M059J (cell line): ENCODE measurements around the gene SYT6. TPM values are rescaled to one million over a fixed set of nuclear protein-coding genes. Genes with fewer than 3 reads are reported as not detected.

Experiments used
- DNase-seq: peaks from one replicate; pipeline ENCODE4 v3.0.0-alpha.2; 2012; ENCODE audit warnings: low read depth
- total RNA-seq: library from RNA; depleted of rRNA; stranded (reverse); fragments of >200 nt; shearing (Covaris generic); gene quantifications from 2 replicates; pipeline ENCODE4 v1.2.3, GENCODE V29; 2014

SYT6 gene
- total RNA-seq, 1 experiment from 2014 or later: not detected

GRCh38 chr1:114154146-114154962, 685 bp upstream of the SYT6 start:
- peak; percentile 20 for DNase-seq

- DNase-seq: peak; percentile 21
These were observed 985 bp downstream of the SYT6 start for GRCh38 chr1:114152508-114153260.

GRCh38 chr1:114152089-114152507, 1.6 kb downstream of the SYT6 start:
- DNase-seq: no peak

- no peak for DNase-seq
These were observed 3.7 kb downstream of the SYT6 start for GRCh38 chr1:114150016-114150415.

- no peak for DNase-seq
These were observed 4.5 kb downstream of the SYT6 start for GRCh38 chr1:114149211-114149610.

GRCh38 chr1:114145504-114146151, 8.0 kb downstream of the SYT6 start:
- no peak for DNase-seq

GRCh38 chr1:114144016-114144415, 9.7 kb downstream of the SYT6 start:
- no peak for DNase-seq

GRCh38 chr1:114139540-114139939, 14.1 kb downstream of the SYT6 start:
- no peak for DNase-seq

GRCh38 chr1:114137497-114137896, 16.2 kb downstream of the SYT6 start:
- no peak for DNase-seq

- DNase-seq: no peak
These were observed 17.9 kb downstream of the SYT6 start for GRCh38 chr1:114135786-114136185.

GRCh38 chr1:114134518-114134917, 19.2 kb downstream of the SYT6 start:
- no peak for DNase-seq

- DNase-seq: no peak
These were observed 20.5 kb downstream of the SYT6 start for GRCh38 chr1:114133129-114133528.

- DNase-seq: peak; percentile 71
These were observed 22.0 kb downstream of the SYT6 start for GRCh38 chr1:114131526-114132220.

GRCh38 chr1:114130846-114131525, 22.7 kb downstream of the SYT6 start:
- DNase-seq: no peak

- DNase-seq: no peak
These were observed 23.5 kb downstream of the SYT6 start for GRCh38 chr1:114130213-114130612.

GRCh38 chr1:114128293-114128692, 25.4 kb downstream of the SYT6 start:
- no peak for DNase-seq

- peak; percentile 45 for DNase-seq
These were observed 27.2 kb downstream of the SYT6 start for GRCh38 chr1:114126261-114127095.

- DNase-seq: no peak
These were observed 29.0 kb downstream of the SYT6 start for GRCh38 chr1:114124644-114125043.

GRCh38 chr1:114122941-114123618, 30.6 kb downstream of the SYT6 start:
- peak; percentile 90 for DNase-seq
